Sigmoid colon (tissue), 7 donors: ENCODE measurements around the gene WDR93. TPM values are rescaled to one million over a fixed set of nuclear protein-coding genes. Genes with fewer than 3 reads are reported as not detected.
A peak's percentile ranks its signal among the peaks of the same experiment; 100 is the strongest.
"Not testable (repeated sequence)": the region's sequence is repeated elsewhere in the genome, so short reads cannot be mapped to it uniquely, and the experiment has no call there.

Experiments used
- DNase-seq: peaks from one replicate; pipeline ENCODE4 v3.0.0-alpha.2; 2019
- H3K27ac ChIP-seq, 4 donors: fragments of 200-600 bp; sonication (generic); one replicate each; pipeline ENCODE4 v1.5.1; 2016 to 2019; ENCODE audit warnings: mild to moderate bottlenecking in 1 of 4
- H3K27me3 ChIP-seq, 3 donors: fragments of 200-600 bp; sonication (generic); one replicate each; pipeline ENCODE4 v1.5.1; 2019; ENCODE audit warnings: mild to moderate bottlenecking in 1 of 3
- H3K36me3 ChIP-seq, 4 donors: fragments of 200-600 bp; sonication (generic); one replicate each; pipeline ENCODE4 v1.5.1; 2016 to 2019
- H3K4me1 ChIP-seq, 4 donors: fragments of 200-600 bp; sonication (generic); one replicate each; pipeline ENCODE4 v1.5.1; 2017 to 2019
- H3K4me3 ChIP-seq, 4 donors: fragments of 200-600 bp; sonication (generic); one replicate each; pipeline ENCODE4 v1.5.1; 2017 to 2019; ENCODE audit warnings: mild to moderate bottlenecking in 2 of 4, moderate library complexity in 1 of 4
- H3K9me3 ChIP-seq, 4 donors: fragments of 200-600 bp in 3 of 4; sonication (generic) in 3 of 4; one replicate each; pipeline versions ENCODE4 v1.5.1 to v1.6.1; 2013 to 2019
- CTCF ChIP-seq, 4 experiments: fragments of 450-650 bp in 3 of 4; fragments of 200-600 bp in 1 of 4; IDR thresholded peaks; one replicate each; pipeline ENCODE4 v1.5.1; 2016 to 2019; ENCODE audit warnings: antibody characterized with exemption in 4 of 4, mild to moderate bottlenecking in 3 of 4, moderate library complexity in 2 of 4
- EP300 ChIP-seq, 4 donors: sonication (generic); formaldehyde crosslinking; IDR thresholded peaks; one replicate each; pipeline ENCODE4 v1.6.1; 2017; ENCODE audit warnings: antibody characterized with exemption in 4 of 4
- POLR2A ChIP-seq, 2 donors: fragments of 450-650 bp; IDR thresholded peaks; one replicate each; pipeline ENCODE4 v1.6.1; 2016; ENCODE audit warnings: antibody characterized with exemption in 2 of 2, mild to moderate bottlenecking in 2 of 2, moderate library complexity in 2 of 2
- POLR2AphosphoS5 ChIP-seq, 4 donors: sonication (generic); formaldehyde crosslinking; IDR thresholded peaks; one replicate each; pipeline ENCODE4 v1.6.1; 2017; ENCODE audit warnings: antibody characterized with exemption in 4 of 4
- WGBS, 2 donors: extraction: QIAGEN DNeasy Blood & Tissue Kit; methylation state at CpG; one replicate each; pipeline ENCODE4 v1.1.7; 2013; 5-methylcytosine and 5-hydroxymethylcytosine counted together
- intact Hi-C: fragments of 100-400 bp; cut with DNase I; formaldehyde crosslinking; loops from one replicate; pipeline ENCODE4 v1.15.1; 2023
- polyA plus RNA-seq, 3 donors: library from polyadenylated mRNA; stranded (reverse); fragments of 200-250 nt; gene quantifications; one replicate each; pipeline ENCODE4 v1.2.3, GENCODE V29; 2013
- total RNA-seq, 4 donors: library from RNA; depleted of rRNA; stranded (reverse); fragments of >200 nt; gene quantifications; one replicate each; pipeline ENCODE4 v1.1.0, GENCODE V29; 2016
- donor health status: healthy with polysubstance abuse.
- donor health status: Bipolar disorder and iron deficiency.
- donor health status: healthy.

WDR93 gene
- total and polyA plus RNA-seq, 7 donors, result 0.04 to 1.1 TPM; not detected in 5

DNA sequence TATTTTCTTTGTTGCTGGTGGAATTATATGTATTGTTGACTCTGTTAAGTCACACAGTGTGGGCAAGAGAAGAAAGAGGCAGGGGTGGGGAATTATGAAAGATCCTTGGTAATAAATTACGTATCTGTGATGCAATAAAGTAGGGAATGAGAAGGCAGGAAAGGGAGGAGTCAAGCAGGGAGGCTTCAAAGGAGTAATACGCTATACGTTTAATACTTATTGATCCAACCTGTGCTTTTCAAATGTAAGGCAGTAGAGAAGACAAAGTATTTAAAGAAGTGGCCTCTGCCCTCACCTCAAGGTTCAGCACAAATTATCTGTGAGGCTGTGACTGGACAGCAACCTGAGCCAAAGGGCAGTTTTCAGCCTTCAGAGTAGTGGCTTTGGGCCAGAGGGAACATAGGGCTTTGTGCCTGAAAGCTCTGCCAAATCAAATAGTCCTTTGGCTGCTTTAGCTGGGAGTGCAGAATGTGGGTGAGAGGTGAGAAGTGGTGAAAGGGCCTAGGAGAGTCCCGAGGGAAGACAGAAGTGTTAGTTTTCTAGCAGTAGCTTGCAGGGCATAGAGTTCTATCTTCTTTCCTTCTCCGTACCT, 10.2 kb upstream of the WDR93 start:
- Histone ChIP-seq H3K4me1 (peaks cover 0 to 22% (median 16%) of the 10 kb centered on the region in 4 donors), H3K27me3 (no peaks in the 10 kb centered on the region), H3K4me3 (no peak overlapping the region), H3K27ac (peak overlapping the region; percentile 53 to 83 (median 61)), H3K36me3 (peaks cover 0 to 18% (median 0%) of the 10 kb centered on the region in 4 donors), H3K9me3 (no peaks in the 10 kb centered on the region)
- peak; percentile 87 for DNase-seq
- intact Hi-C loops, result no loop called here
- 16 to 62% methylated on average over 5 of the region's 5 CpGs for WGBS, 2 donors
- TF ChIP-seq POLR2AphosphoS5 (IDR thresholded peaks at IDR 0.05), result peak; percentile 21 to 63 (median 37)
- TF ChIP-seq CTCF (IDR thresholded peaks at IDR 0.05), result no peak

GRCh38 chr15:89681146-89681545, 9.5 kb upstream of the WDR93 start:
- Histone ChIP-seq H3K36me3 (peaks cover 0 to 25% (median 0%) of the 10 kb centered on the region in 4 donors), H3K9me3 (no peaks in the 10 kb centered on the region), H3K4me1 (peaks cover 0 to 22% (median 16%) of the 10 kb centered on the region in 4 donors), H3K27ac (peak overlapping the region; percentile 53 to 83 (median 61)), H3K4me3 (no peak overlapping the region), H3K27me3 (no peaks in the 10 kb centered on the region)
- TF ChIP-seq POLR2A (IDR thresholded peaks at IDR 0.05) (no peak), CTCF (IDR thresholded peaks at IDR 0.05) (no peak), EP300 (IDR thresholded peaks at IDR 0.05) (no peak), POLR2AphosphoS5 (IDR thresholded peaks at IDR 0.05) (no peak)
- DNase-seq, result no peak
- intact Hi-C loops, result no loop called here
- 85 to 93% methylated on average over 2 of the region's 2 CpGs for WGBS, 2 donors

- Histone ChIP-seq H3K4me1 (peaks cover 0 to 20% (median 16%) of the 10 kb centered on the region in 4 donors), H3K27ac (no peak overlapping the region)
- 66 to 83% methylated on average over 2 of the region's 2 CpGs for WGBS, 2 donors
These were observed 4.6 kb upstream of the WDR93 start for GRCh38 chr15:89685995-89686394.

DNA sequence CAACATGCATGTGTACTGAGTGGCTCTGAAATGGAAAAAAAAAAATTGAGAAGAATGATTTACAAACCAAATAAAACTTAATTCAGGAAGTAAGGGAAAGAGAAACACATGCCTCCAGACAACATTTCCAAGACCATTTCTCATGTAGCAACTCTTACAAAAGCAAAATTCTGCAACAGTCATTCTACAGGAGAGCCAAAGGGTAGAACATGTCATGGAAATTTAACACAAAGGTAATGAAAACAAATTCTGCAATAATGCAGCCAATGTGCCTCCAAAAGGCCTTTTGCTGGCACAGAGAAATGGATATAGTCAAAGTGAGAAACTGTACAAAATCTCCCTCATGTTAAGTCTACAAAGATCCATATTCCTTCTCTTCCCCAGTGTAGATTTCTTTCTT, 4.1 kb upstream of the WDR93 start:
- Histone ChIP-seq H3K4me1 (peaks cover 0 to 18% (median 11%) of the 10 kb centered on the region in 4 donors), H3K4me3 (no peak overlapping the region), H3K27ac (no peak overlapping the region), H3K36me3 (peaks cover 0 to 31% (median 0%) of the 10 kb centered on the region in 4 donors), H3K27me3 (no peaks in the 10 kb centered on the region), H3K9me3 (no peaks in the 10 kb centered on the region)
- intact Hi-C loops, result no loop called here
- TF ChIP-seq POLR2A (IDR thresholded peaks at IDR 0.05) (no peak), CTCF (IDR thresholded peaks at IDR 0.05) (no peak), POLR2AphosphoS5 (IDR thresholded peaks at IDR 0.05) (no peak), EP300 (IDR thresholded peaks at IDR 0.05) (no peak)
- DNase-seq, result no peak

More at GRCh38 chr15:89685995-89686394, 4.6 kb upstream of the WDR93 start:
- TF ChIP-seq POLR2A (IDR thresholded peaks at IDR 0.05) (no peak), EP300 (IDR thresholded peaks at IDR 0.05) (no peak), POLR2AphosphoS5 (IDR thresholded peaks at IDR 0.05) (no peak), CTCF (IDR thresholded peaks at IDR 0.05) (no peak)
- Histone ChIP-seq H3K27me3 (no peaks in the 10 kb centered on the region), H3K36me3 (peaks cover 0 to 31% (median 0%) of the 10 kb centered on the region in 4 donors), H3K4me3 (no peak overlapping the region), H3K9me3 (no peaks in the 10 kb centered on the region)
- no peak for DNase-seq
- intact Hi-C loops, result no loop called here

- peaks cover 0 to 15% (median 0%) of the 10 kb centered on the region in 4 donors for H3K36me3 ChIP-seq
- WGBS, 2 donors, result 9 to 49% methylated on average over 15 of the region's 15 CpGs
- H3K9me3 ChIP-seq, H3K27me3 ChIP-seq, DNase-seq: not testable (repeated sequence)
- H3K4me1 ChIP-seq, result peaks cover 0 to 18% (median 10%) of the 10 kb centered on the region in 4 donors
- intact Hi-C loops, result loop anchor here (5.0 kb wide), 1 partner anchor 33 kb away; the partner anchor contains the start of gene KIF7
- H3K4me3 ChIP-seq, result peak overlapping the region; percentile 72 to 91 (median 86)
- H3K27ac ChIP-seq, result peak overlapping the region; percentile 61 to 71 (median 68)
These were observed 708 bp upstream of the WDR93 start for GRCh38 chr15:89689930-89690275.
